ENCODE data around the gene ZKSCAN7. TPM values are rescaled to one million over a fixed set of nuclear protein-coding genes. Genes with fewer than 3 reads are reported as not detected.
"Not testable (repeated sequence)": the region's sequence is repeated elsewhere in the genome, so short reads cannot be mapped to it uniquely, and the experiment has no call there.

ZKSCAN7 gene
- total RNA-seq, 1 donor from 2014 or later: 7.0 TPM

GRCh38 chr3:44571024-44571423 is 16.0 kb downstream of the ZKSCAN7 start:
- Mint-ChIP-seq H3K36me3 (ENCODE audit: low read depth) (peaks cover 55% of the 10 kb centered on the region), H3K27ac (ENCODE audit: unreplicated experiment) (no peak overlapping the region), H3K4me1 (ENCODE audit: low read depth) (peaks cover 11% of the 10 kb centered on the region), H3K27me3 (ENCODE audit: low read depth) (no peaks in the 10 kb centered on the region), H3K9me3 (ENCODE audit: low read depth) (peaks cover 43% of the 10 kb centered on the region), H3K4me3 (ENCODE audit: unreplicated experiment) (no peak overlapping the region)
- no peak for DNase-seq (ENCODE audit: low spot score)
- no peak for TF ChIP-seq CTCF (IDR thresholded peaks at IDR 0.05)

DNA sequence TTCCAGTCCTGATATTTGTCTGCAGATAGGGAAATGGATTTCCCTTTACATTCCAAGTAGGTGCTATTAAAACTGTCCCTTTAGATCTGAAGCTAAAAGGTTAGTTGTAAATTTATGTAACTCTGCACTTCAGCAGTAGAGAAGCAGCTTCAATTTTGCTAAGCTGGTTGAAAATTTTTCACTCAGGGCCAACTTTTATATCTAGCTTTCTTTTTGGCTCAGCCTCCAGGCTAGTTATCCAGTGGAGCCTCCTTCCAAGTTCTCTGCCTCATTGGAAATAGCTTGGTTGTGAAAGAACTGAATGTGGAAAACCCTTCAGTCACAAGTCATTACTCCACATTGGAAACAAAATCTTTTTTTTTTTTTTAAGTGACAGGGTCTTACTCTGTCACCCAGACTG is 21.6 kb downstream of the ZKSCAN7 start:
- Mint-ChIP-seq H3K27ac (ENCODE audit: unreplicated experiment) (no peak overlapping the region), H3K4me1 (ENCODE audit: low read depth) (no peaks in the 10 kb centered on the region), H3K4me3 (ENCODE audit: unreplicated experiment) (no peak overlapping the region), H3K36me3 (ENCODE audit: low read depth) (peaks cover 16% of the 10 kb centered on the region), H3K27me3 (ENCODE audit: low read depth) (no peaks in the 10 kb centered on the region), H3K9me3 (ENCODE audit: low read depth) (peaks cover 14% of the 10 kb centered on the region)
- DNase-seq (ENCODE audit: low spot score): no peak
- no peak for TF ChIP-seq CTCF (IDR thresholded peaks at IDR 0.05)

DNA sequence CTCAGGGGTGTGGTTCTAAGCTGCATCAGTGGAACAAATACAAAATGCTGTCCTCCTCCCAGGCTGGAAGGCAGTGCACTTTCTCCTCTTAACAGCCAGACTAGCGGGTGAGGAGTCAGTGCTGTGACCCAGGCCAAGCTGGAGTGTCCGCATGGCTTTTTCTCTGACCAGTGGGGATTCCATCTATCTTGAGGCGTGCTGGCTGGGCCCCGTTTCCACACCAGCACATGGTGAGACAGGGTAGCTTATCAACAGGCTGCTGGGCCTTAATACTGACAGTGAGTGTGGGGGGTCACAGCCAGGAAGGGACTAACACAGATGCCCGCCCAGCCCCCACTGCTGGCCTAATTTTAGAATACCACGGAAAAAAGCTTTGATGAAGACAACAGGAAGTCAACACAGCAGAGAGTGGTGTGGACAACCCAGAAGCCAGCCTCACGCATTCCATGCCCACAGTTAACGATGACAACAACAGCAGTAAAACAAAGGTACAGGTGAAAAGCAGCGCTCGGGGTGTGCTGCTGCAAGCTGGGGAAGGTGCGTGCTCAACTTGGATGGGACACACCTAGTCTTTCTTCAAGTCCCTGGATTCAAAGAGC is 22.5 kb downstream of the ZKSCAN7 start:
- not testable (repeated sequence) for DNase-seq (ENCODE audit: low spot score); H3K27me3 Mint-ChIP-seq (ENCODE audit: low read depth); H3K27ac Mint-ChIP-seq (ENCODE audit: unreplicated experiment); H3K4me1 Mint-ChIP-seq (ENCODE audit: low read depth); H3K9me3 Mint-ChIP-seq (ENCODE audit: low read depth); H3K4me3 Mint-ChIP-seq (ENCODE audit: unreplicated experiment)
- peaks cover 11% of the 10 kb centered on the region for H3K36me3 Mint-ChIP-seq (ENCODE audit: low read depth)

GRCh38 chr3:44578316-44578715 is 23.3 kb downstream of the ZKSCAN7 start:
- not testable (repeated sequence) for H3K4me3 Mint-ChIP-seq (ENCODE audit: unreplicated experiment); H3K27ac Mint-ChIP-seq (ENCODE audit: unreplicated experiment); H3K4me1 Mint-ChIP-seq (ENCODE audit: low read depth); H3K27me3 Mint-ChIP-seq (ENCODE audit: low read depth); H3K9me3 Mint-ChIP-seq (ENCODE audit: low read depth); H3K36me3 Mint-ChIP-seq (ENCODE audit: low read depth); DNase-seq (ENCODE audit: low spot score)

- not testable (repeated sequence) for H3K27me3 Mint-ChIP-seq (ENCODE audit: low read depth); H3K4me1 Mint-ChIP-seq (ENCODE audit: low read depth); H3K9me3 Mint-ChIP-seq (ENCODE audit: low read depth); H3K36me3 Mint-ChIP-seq (ENCODE audit: low read depth); H3K4me3 Mint-ChIP-seq (ENCODE audit: unreplicated experiment); H3K27ac Mint-ChIP-seq (ENCODE audit: unreplicated experiment)
- peak; percentile 89 for DNase-seq (ENCODE audit: low spot score)
Measured at GRCh38 chr3:44578924-44579515, 24.0 kb downstream of the ZKSCAN7 start.

DNA sequence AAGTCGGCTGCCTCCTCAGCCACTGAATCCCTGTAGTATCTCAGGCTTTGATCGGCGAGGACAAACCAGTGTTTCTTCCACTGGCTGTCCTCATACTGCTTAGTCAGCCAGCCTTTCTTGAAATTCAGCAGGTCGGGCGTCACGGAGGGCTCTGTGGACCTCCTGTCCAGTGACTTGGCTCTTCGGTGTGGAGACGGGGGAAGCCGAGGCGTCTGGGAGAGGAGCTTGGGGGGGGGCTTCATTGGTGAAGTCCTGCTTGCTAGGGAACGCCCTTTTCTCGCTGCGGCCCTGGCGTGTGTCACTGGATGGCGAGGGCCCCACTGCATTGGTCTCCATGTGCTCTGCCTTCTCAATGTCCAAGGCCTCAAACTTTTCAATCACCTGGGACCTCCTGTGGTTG is 24.8 kb downstream of the ZKSCAN7 start:
- H3K27ac Mint-ChIP-seq (ENCODE audit: unreplicated experiment); H3K36me3 Mint-ChIP-seq (ENCODE audit: low read depth); H3K27me3 Mint-ChIP-seq (ENCODE audit: low read depth); H3K9me3 Mint-ChIP-seq (ENCODE audit: low read depth); H3K4me3 Mint-ChIP-seq (ENCODE audit: unreplicated experiment): not testable (repeated sequence)
- DNase-seq (ENCODE audit: low spot score): peak; percentile 84
- H3K4me1 Mint-ChIP-seq (ENCODE audit: low read depth): peaks cover 11% of the 10 kb centered on the region

GRCh38 chr3:44580971-44581370 is 26.0 kb downstream of the ZKSCAN7 start:
- H3K27ac Mint-ChIP-seq (ENCODE audit: unreplicated experiment); DNase-seq (ENCODE audit: low spot score); H3K4me3 Mint-ChIP-seq (ENCODE audit: unreplicated experiment); H3K27me3 Mint-ChIP-seq (ENCODE audit: low read depth); H3K36me3 Mint-ChIP-seq (ENCODE audit: low read depth); H3K9me3 Mint-ChIP-seq (ENCODE audit: low read depth): not testable (repeated sequence)
- H3K4me1 Mint-ChIP-seq (ENCODE audit: low read depth): peaks cover 21% of the 10 kb centered on the region
